ENCODE data around the gene RASSF8. TPM values are rescaled to one million over a fixed set of nuclear protein-coding genes. Genes with fewer than 3 reads are reported as not detected.

Gene RASSF8
- total RNA-seq, 1 experiment from 2014 or later, result 9.2 TPM

GRCh38 chr12:26042645-26043044 lies 84.2 kb downstream of the RASSF8 start:
- Histone ChIP-seq H3K79me2 (ENCODE audit: insufficient read depth, low read length) (no peaks in the 10 kb centered on the region), H3K4me1 (ENCODE audit: control insufficient read depth in 1 of 2, insufficient read depth in 2 of 2, low read length in 2 of 2) (peaks cover 2 to 4% of the 10 kb centered on the region in 2 experiments; a peak in 3 of 4 replicates), H3K4me2 (ENCODE audit: low read length) (no peak overlapping the region), H3K4me3 (replicated peaks in 1 of 2; ENCODE audit: low read depth in 1 of 2, low read length in 2 of 2) (no peak overlapping the region), H3K9me2 (ENCODE audit: insufficient read depth) (no peaks in the 10 kb centered on the region), H3K36me3 (ENCODE audit: control insufficient read depth in 1 of 2, insufficient read depth in 2 of 2, low read length in 2 of 2) (no peaks in the 10 kb centered on the region), H2AFZ (ENCODE audit: low read depth, low read length, poor library complexity, severe bottlenecking) (no peak overlapping the region), H3K9ac (ENCODE audit: low read length) (no peak overlapping the region), H4K20me1 (ENCODE audit: insufficient read depth) (no peaks in the 10 kb centered on the region), H3K27ac (ENCODE audit: low read depth, low read length) (no peak overlapping the region), H3K27me3 (ENCODE audit: insufficient read depth, low read length) (no peaks in the 10 kb centered on the region), H3K9me3 (ENCODE audit: control insufficient read depth in 1 of 2, insufficient read depth in 1 of 2, low read depth in 1 of 2, low read length in 2 of 2) (no peaks in the 10 kb centered on the region)
- ATAC-seq (no peak), DNase-seq (ENCODE audit: low read depth, low spot score) (no peak)
- POLR2A ChIA-PET, result no interaction called here
- TF ChIP-seq YY1 (IDR thresholded peaks at IDR 0.05; ENCODE audit: extremely low read depth, insufficient replicate concordance, low read depth, low read length), result no peak
- no peak for TF ChIP-seq JUND (IDR thresholded peaks at IDR 0.05)
- no peak for TF ChIP-seq CEBPB (IDR thresholded peaks at IDR 0.05; ENCODE audit: low read depth)
- no peak for TF ChIP-seq ZBTB33 (IDR thresholded peaks at IDR 0.05; ENCODE audit: extremely low read depth, insufficient replicate concordance, low read length)
- TF ChIP-seq ZNF274 (IDR thresholded peaks at IDR 0.05; ENCODE audit: low read depth, low read length), result no peak
- TF ChIP-seq SP1 (IDR thresholded peaks at IDR 0.05; ENCODE audit: low read depth), result no peak
- no peak for TF ChIP-seq EGR1 (IDR thresholded peaks at IDR 0.05; ENCODE audit: low read depth)
- TF ChIP-seq FOSL1 (IDR thresholded peaks at IDR 0.05; ENCODE audit: low read depth), result no peak
- no peak for TF ChIP-seq POLR2A (IDR thresholded peaks at IDR 0.05; ENCODE audit: borderline replicate concordance, extremely low read depth, insufficient read depth, insufficient read length)
- TF ChIP-seq CTCF (IDR thresholded peaks at IDR 0.05 in 2 of 3, conservative IDR thresholded peaks at IDR 0.05 in 1 of 3; ENCODE audit: borderline replicate concordance in 1 of 3, insufficient read depth in 1 of 3, low read depth in 2 of 3, low read length in 2 of 3), result no peak
- TF ChIP-seq SIN3A (IDR thresholded peaks at IDR 0.05; ENCODE audit: low read depth), result no peak
- RAD21 ChIA-PET (ENCODE audit: low non-redundant PET in 1 of 2, low total read pairs in 2 of 2, uncharacterized antibody in 2 of 2, unreplicated experiment in 2 of 2), result no interaction called here
- no TSS peak for BruUV-seq (replicated peaks)
- intact Hi-C loops (cut with micrococcal nuclease), result loop anchor here (10.0 kb wide), 1 partner anchor 798 kb away; no protein-coding TSS in a partner anchor
- CTCF ChIA-PET, result no interaction called here

Data from HCT116 (cell line).